OCI-LY1 (cell line): ENCODE results near the gene CNBD2.

ENCODE experiments used
- H2AFZ ChIP-seq: fragments of 200-600 bp; sonication (generic), shearing (Covaris generic); 2 replicates; pipeline ENCODE4 v1.6.0; 2014; ENCODE audit warnings: antibody characterized with exemption, mild to moderate bottlenecking, low read length
- H3F3A ChIP-seq: fragments of 200-600 bp; sonication (generic), shearing (Covaris generic); 2 replicates; pipeline ENCODE4 v1.6.0; 2014; ENCODE audit warnings: mild to moderate bottlenecking, antibody characterized with exemption, low read length, moderate library complexity; ENCODE audit not compliant: insufficient read depth
- H3K27ac ChIP-seq: fragments of 200-600 bp; sonication (generic); 2 replicates; pipeline ENCODE4 v1.5.1; 2014; ENCODE audit warnings: low read length, mixed run types, mild to moderate bottlenecking, low read depth; ENCODE audit not compliant: poor library complexity, severe bottlenecking
- H3K27me3 ChIP-seq: fragments of 200-600 bp; sonication (generic); 2 replicates; pipeline ENCODE4 v1.6.0; 2014; ENCODE audit warnings: antibody characterized with exemption, mild to moderate bottlenecking, low read length, moderate library complexity; ENCODE audit not compliant: insufficient read depth
- H3K36me3 ChIP-seq: fragments of 200-600 bp; sonication (generic); 2 replicates; pipeline ENCODE4 v1.6.1; 2014; ENCODE audit warnings: mild to moderate bottlenecking, antibody characterized with exemption, low read length, moderate library complexity, mixed read lengths; ENCODE audit not compliant: insufficient read depth
- H3K4me1 ChIP-seq: fragments of 200-600 bp; sonication (generic); 2 replicates; pipeline ENCODE4 v1.5.1; 2014; ENCODE audit warnings: mild to moderate bottlenecking, low read length, moderate library complexity; ENCODE audit not compliant: insufficient read depth, severe bottlenecking
- H3K4me2 ChIP-seq: fragments of 200-600 bp; sonication (generic), shearing (Covaris generic); 2 replicates; pipeline ENCODE4 v1.6.1; 2014; ENCODE audit warnings: low read length
- H3K4me3 ChIP-seq: fragments of 200-600 bp; sonication (generic); 2 replicates; pipeline ENCODE4 v1.5.1; 2014; ENCODE audit warnings: low read length, low read depth, mild to moderate bottlenecking, mixed read lengths; ENCODE audit not compliant: poor library complexity, severe bottlenecking
- H3K79me2 ChIP-seq: fragments of 200-600 bp; shearing (Covaris generic); 2 replicates; pipeline ENCODE4 v1.6.1; 2016; ENCODE audit warnings: mixed run types, low read length, mixed read lengths; ENCODE audit not compliant: insufficient read depth
- H3K9ac ChIP-seq: fragments of 200-600 bp; sonication (generic), shearing (Covaris generic); 2 replicates; pipeline ENCODE4 v1.6.1; 2014; ENCODE audit warnings: mild to moderate bottlenecking, low read length, mixed read lengths
- H3K9me2 ChIP-seq: fragments of 200-600 bp; sonication (generic), shearing (Covaris generic); 2 replicates; pipeline ENCODE4 v1.6.1; 2014; ENCODE audit warnings: low read depth, mild to moderate bottlenecking, low read length, mixed read lengths
- H3K9me3 ChIP-seq: fragments of 200-600 bp; shearing (Covaris generic); 2 replicates; pipeline ENCODE4 v1.6.1; 2014; ENCODE audit warnings: low read length, mixed read lengths
- H4K20me1 ChIP-seq: fragments of 200-600 bp; sonication (generic), shearing (Covaris generic); 2 replicates; pipeline ENCODE4 v1.6.0; 2016; ENCODE audit warnings: mild to moderate bottlenecking, low read length; ENCODE audit not compliant: insufficient read depth
- EZH2 ChIP-seq: fragments of 200-600 bp; sonication (generic), shearing (Covaris generic); IDR thresholded peaks from 2 replicates; pipeline ENCODE4 v1.8.0; 2017; ENCODE audit warnings: borderline replicate concordance, mixed run types, mild to moderate bottlenecking, antibody characterized with exemption, low read length, moderate library complexity, mixed read lengths
- TF ChIP-seq, protein P1 (sequence below): fragments of 200-600 bp; sonication (generic), shearing (Covaris generic); IDR thresholded peaks from 2 replicates; pipeline ENCODE4 v1.5.1; 2017; ENCODE audit warnings: mild to moderate bottlenecking, antibody characterized with exemption, low read length, moderate library complexity, mixed read lengths

CNBD2 gene

DNA sequence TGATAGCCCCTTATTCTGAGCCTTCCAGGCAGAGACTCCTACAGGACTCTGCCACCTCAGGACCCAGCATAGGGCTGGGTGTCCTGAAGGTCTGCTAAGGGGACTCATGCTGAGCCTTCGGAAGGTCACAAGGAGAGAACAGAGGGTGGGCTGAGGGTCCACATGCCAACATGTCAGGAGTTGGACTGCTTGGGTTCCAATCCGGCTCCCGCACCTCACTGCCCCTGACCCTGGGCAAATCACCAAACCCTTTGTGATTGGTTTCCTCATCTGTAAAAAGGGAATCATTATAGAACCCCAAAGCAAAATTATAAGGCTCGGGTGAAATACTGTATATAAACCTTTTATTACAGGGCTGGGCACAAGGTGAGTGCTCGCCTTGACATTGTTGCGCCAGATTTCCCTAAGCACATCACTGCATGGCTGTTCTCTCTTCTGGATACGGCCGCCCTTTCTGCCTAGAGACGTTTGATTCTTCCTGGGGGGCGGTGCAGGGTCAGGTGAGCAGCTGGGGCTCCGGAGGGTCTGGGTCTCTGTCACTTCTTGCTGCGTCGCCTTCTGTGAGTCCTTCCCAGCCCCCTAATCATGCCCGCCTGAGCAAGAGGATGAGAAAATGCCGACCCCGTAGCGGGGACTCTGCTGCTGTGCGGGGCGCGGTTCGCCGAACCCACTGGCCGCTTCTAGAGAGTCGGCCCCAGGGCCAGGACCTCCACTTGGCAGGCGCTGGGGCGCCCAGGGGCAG lies 95.7 kb downstream of the CNBD2 start:
- Histone ChIP-seq H3K9me3 (no peaks in the 10 kb centered on the region), H3K9me2 (no peaks in the 10 kb centered on the region), H4K20me1 (no peaks in the 10 kb centered on the region), H2AFZ (peak overlapping the region; percentile 61), H3K4me1 (peaks cover 13% of the 10 kb centered on the region), H3F3A (no peaks in the 10 kb centered on the region), H3K27me3 (no peaks in the 10 kb centered on the region; the same call in 1 of the 2 replicates), H3K79me2 (no peaks in the 10 kb centered on the region), H3K9ac (peak overlapping the region; percentile 63), H3K4me2 (peak overlapping the region; percentile 91), H3K4me3 (peak overlapping the region; percentile 68), H3K36me3 (no peaks in the 10 kb centered on the region; the same call in 1 of the 2 replicates), H3K27ac (no peak overlapping the region)
- no peak for TF ChIP-seq EZH2
- TF ChIP-seq, protein P1, sequence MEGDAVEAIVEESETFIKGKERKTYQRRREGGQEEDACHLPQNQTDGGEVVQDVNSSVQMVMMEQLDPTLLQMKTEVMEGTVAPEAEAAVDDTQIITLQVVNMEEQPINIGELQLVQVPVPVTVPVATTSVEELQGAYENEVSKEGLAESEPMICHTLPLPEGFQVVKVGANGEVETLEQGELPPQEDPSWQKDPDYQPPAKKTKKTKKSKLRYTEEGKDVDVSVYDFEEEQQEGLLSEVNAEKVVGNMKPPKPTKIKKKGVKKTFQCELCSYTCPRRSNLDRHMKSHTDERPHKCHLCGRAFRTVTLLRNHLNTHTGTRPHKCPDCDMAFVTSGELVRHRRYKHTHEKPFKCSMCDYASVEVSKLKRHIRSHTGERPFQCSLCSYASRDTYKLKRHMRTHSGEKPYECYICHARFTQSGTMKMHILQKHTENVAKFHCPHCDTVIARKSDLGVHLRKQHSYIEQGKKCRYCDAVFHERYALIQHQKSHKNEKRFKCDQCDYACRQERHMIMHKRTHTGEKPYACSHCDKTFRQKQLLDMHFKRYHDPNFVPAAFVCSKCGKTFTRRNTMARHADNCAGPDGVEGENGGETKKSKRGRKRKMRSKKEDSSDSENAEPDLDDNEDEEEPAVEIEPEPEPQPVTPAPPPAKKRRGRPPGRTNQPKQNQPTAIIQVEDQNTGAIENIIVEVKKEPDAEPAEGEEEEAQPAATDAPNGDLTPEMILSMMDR = no peak

DNA sequence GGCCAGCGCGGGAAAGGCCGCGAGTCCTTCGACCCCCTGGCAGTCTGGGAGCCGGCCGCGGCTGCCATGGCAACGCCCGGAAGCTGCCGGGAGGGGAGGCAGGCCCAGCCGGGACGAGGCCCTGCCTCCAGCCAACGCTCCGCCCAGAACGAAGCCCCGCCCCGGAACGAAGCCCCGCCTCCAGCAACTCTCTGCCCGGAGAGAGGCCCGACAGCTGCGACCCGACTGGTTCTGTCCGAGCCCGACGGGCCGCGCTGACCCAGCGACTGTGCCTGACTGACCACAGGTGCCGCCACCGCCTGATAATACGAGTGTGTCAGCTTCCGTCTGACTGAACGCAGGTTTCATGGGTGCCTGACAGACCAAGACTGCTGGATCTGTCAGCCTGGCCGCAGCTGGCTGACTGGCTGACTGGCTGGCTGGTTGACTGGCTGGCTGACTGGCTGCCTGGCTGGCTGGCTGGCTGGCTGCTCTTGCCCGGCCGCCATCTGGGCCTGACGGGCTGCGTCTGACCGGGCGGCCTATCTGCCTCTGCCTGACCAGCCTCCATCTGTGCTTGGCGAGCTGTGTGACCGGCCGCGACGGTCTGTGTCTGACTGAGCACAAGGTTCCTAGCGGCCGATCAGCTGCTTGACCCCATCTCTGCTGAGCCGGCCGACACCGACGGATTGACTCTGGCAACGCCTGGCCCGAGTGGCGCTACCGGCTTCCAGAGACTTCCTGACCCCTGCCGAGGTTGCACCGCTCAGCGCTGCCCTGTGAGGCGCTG lies 96.5 kb downstream of the CNBD2 start:
- Histone ChIP-seq H3K79me2 (no peaks in the 10 kb centered on the region), H3K9me2 (no peaks in the 10 kb centered on the region), H3K4me2 (peak overlapping the region; percentile 91), H3K27ac (no peak overlapping the region), H3F3A (no peaks in the 10 kb centered on the region), H2AFZ (peak overlapping the region; percentile 61), H3K9me3 (no peaks in the 10 kb centered on the region), H3K9ac (peak overlapping the region; percentile 63), H3K4me1 (peaks cover 13% of the 10 kb centered on the region), H3K27me3 (no peaks in the 10 kb centered on the region; the same call in 1 of the 2 replicates), H4K20me1 (no peaks in the 10 kb centered on the region), H3K4me3 (peak overlapping the region; percentile 68), H3K36me3 (no peaks in the 10 kb centered on the region; the same call in 1 of the 2 replicates)
- no peak for TF ChIP-seq EZH2
- TF ChIP-seq, protein P1 = no peak

DNA sequence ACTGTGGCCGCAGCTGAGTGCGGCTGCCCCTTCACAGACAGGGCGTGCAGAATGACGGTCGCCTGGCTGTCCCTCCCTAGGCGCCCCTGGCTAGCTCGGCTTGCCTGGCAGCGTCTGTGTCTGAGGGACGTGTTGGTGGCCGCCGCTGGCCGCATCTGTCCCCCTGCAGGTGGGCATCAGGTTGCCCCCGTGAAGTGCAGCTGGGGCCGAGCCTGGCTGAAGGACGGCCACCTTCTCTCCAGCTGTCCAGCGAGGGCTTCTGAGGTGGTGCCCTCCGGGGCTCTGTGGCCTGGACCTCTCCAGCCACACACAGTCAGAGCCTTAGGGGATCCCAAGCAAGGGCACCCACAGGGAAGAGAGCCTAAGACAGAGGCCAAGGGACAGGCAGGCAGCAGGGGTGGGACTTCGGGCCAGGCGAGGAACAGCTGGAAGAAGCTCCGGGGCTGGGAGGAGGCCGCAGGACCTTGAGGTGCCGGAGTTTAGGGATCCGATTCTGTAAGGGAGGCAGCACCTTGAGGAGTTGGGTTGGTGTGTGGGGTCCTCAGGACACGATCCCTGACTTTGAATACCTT lies 97.1 kb downstream of the CNBD2 start:
- H3K4me2 ChIP-seq = peak overlapping the region; percentile 91
- H3K27ac ChIP-seq = no peak overlapping the region
- H3K4me1 ChIP-seq = peaks cover 13% of the 10 kb centered on the region
- no peaks in the 10 kb centered on the region for H3K9me2 ChIP-seq
- no peaks in the 10 kb centered on the region for H4K20me1 ChIP-seq
- H3K79me2 ChIP-seq = no peaks in the 10 kb centered on the region
- H3K27me3 ChIP-seq = no peaks in the 10 kb centered on the region; the same call in 1 of the 2 replicates
- H3K9me3 ChIP-seq = no peaks in the 10 kb centered on the region
- H3K36me3 ChIP-seq = no peaks in the 10 kb centered on the region; the same call in 1 of the 2 replicates
- TF ChIP-seq, protein P1 = no peak
- no peak for TF ChIP-seq EZH2
- peak overlapping the region; percentile 33; the same call in 1 of the 2 replicates for H3K9ac ChIP-seq
- H2AFZ ChIP-seq = no peak overlapping the region
- no peaks in the 10 kb centered on the region for H3F3A ChIP-seq
- H3K4me3 ChIP-seq = peak overlapping the region; percentile 68
